PC-9 (cell line): Measurements from ENCODE around the gene HSPA5.
"Not testable (repeated sequence)": the region's sequence is repeated elsewhere in the genome, so short reads cannot be mapped to it uniquely, and the experiment has no call there.

ENCODE experiments used
- CTCF ChIP-seq: fragments of 200-600 bp; sonication (generic); conservative IDR thresholded peaks from 2 replicates; pipeline ENCODE4 v1.6.1; 2017; ENCODE audit warnings: mixed run types, antibody characterized with exemption, mild to moderate bottlenecking, moderate library complexity
- EZH2 ChIP-seq: fragments of 200-600 bp; sonication (generic); IDR thresholded peaks from 2 replicates; pipeline ENCODE4 v1.8.0; 2017; ENCODE audit warnings: antibody characterized with exemption, low read depth

- not testable (repeated sequence) for TF ChIP-seq EZH2, CTCF
Measured at GRCh38 chr9:125236520-125237159, 4.5 kb downstream of the HSPA5 start.
